GM23338 (cell line): Measurements from ENCODE around the gene RAMACL. TPM values are rescaled to one million over a fixed set of nuclear protein-coding genes. Genes with fewer than 3 reads are reported as not detected.

Experiments used
- CREB1 ChIP-seq: fragments of 250-450 bp; sonication (Bioruptor Pico); IDR thresholded peaks from 2 replicates; pipeline ENCODE4 v1.5.0; 2020; ENCODE audit warnings: low read depth, mild to moderate bottlenecking, moderate library complexity
- CTCF ChIP-seq, 2 experiments: fragments of 200-600 bp in 1 of 2; sonication (generic) in 1 of 2; conservative IDR thresholded peaks; 2 replicates each; pipeline versions ENCODE4 v1.5.1 to v1.6.1; 2016 to 2017; ENCODE audit warnings: antibody characterized with exemption in 2 of 2, low read depth in 2 of 2, mild to moderate bottlenecking in 2 of 2, moderate library complexity in 1 of 2
- EZH2 ChIP-seq: fragments of 200-600 bp; sonication (generic); IDR thresholded peaks from one replicate; pipeline ENCODE4 v1.8.0; 2017; ENCODE audit warnings: antibody characterized with exemption, mild to moderate bottlenecking, low read depth; ENCODE audit not compliant: unreplicated experiment
- EZH2phosphoT487 ChIP-seq: fragments of 200-600 bp; sonication (generic); IDR thresholded peaks from one replicate; pipeline ENCODE4 v1.8.1; 2018; ENCODE audit warnings: antibody characterized with exemption; ENCODE audit not compliant: unreplicated experiment
- NANOG ChIP-seq: IDR thresholded peaks from 2 replicates; pipeline ENCODE4 v1.6.1; 2016; ENCODE audit warnings: antibody characterized with exemption, borderline replicate concordance
- POLR2AphosphoS5 ChIP-seq: IDR thresholded peaks from 2 replicates; pipeline ENCODE4 v1.6.1; 2016; ENCODE audit warnings: antibody characterized with exemption, low read depth
- STAT1 ChIP-seq: IDR thresholded peaks from one replicate; pipeline ENCODE4 v1.6.1; 2016; ENCODE audit warnings: antibody characterized with exemption; ENCODE audit not compliant: unreplicated experiment
- ZNF331 ChIP-seq: fragments of 250-450 bp; sonication (Bioruptor Pico); IDR thresholded peaks from 2 replicates; pipeline ENCODE4 v1.5.0; 2020; ENCODE audit warnings: low read depth, mild to moderate bottlenecking, moderate library complexity
- polyA plus RNA-seq: library from polyadenylated mRNA; unstranded; fragments of >200 nt; fragmentation: Nextera tagmentation; extraction: Ambion mirVana; gene quantifications from 2 replicates; pipeline ENCODE4 v1.2.1, GENCODE V29; 2016
- total RNA-seq: library from RNA; depleted of rRNA; stranded (reverse); fragments of >200 nt; shearing (Covaris generic); gene quantifications from 2 replicates; pipeline ENCODE4 v1.2.3, GENCODE V29; 2014
- TF ChIP-seq, protein P1 (sequence below): fragments of 250-450 bp; sonication (Bioruptor Pico); IDR thresholded peaks from 2 replicates; pipeline ENCODE4 v1.5.0; 2020; ENCODE audit warnings: mild to moderate bottlenecking, moderate library complexity
- TF ChIP-seq, protein P2 (sequence below): IDR thresholded peaks from 2 replicates; pipeline ENCODE4 v1.6.1; 2016; ENCODE audit warnings: antibody characterized with exemption

The RAMACL gene
- total and polyA plus RNA-seq, 2 experiments from 2014 or later: 0.61 to 4.0 TPM

DNA sequence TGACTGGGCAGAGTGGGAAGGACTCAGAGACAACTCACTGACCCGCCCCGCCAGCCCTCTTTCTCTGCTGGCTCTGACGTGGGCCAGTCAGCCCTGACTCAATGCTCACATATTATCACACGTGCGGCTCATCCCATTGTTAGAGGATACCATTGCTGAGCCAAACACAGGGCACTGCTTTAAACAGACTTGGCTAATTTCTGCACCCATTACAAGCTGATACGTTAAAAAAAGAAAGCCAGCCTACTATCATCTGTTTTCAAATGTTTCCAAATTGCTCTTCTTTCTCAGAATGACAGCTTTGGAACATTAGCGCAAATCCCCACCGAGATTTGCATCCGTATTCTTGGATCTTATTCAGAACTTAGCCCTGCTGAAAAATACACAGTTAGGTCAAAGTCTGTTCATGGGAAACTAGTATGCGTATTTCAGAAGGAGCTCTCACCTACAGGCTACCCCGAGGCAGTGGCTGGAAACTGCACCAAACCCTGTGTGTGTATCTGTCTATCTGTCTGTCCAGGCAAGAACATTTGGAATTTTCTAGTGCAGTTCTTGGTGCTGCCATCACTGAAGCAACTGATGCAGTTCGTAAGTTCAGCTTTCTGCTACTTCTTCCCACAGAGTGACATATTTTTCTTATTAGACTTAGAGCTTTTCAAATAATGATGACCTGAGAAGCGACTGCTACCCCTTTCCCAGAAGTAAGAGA lies 32.8 kb downstream of the RAMACL start (continued):
- TF ChIP-seq, protein P1, sequence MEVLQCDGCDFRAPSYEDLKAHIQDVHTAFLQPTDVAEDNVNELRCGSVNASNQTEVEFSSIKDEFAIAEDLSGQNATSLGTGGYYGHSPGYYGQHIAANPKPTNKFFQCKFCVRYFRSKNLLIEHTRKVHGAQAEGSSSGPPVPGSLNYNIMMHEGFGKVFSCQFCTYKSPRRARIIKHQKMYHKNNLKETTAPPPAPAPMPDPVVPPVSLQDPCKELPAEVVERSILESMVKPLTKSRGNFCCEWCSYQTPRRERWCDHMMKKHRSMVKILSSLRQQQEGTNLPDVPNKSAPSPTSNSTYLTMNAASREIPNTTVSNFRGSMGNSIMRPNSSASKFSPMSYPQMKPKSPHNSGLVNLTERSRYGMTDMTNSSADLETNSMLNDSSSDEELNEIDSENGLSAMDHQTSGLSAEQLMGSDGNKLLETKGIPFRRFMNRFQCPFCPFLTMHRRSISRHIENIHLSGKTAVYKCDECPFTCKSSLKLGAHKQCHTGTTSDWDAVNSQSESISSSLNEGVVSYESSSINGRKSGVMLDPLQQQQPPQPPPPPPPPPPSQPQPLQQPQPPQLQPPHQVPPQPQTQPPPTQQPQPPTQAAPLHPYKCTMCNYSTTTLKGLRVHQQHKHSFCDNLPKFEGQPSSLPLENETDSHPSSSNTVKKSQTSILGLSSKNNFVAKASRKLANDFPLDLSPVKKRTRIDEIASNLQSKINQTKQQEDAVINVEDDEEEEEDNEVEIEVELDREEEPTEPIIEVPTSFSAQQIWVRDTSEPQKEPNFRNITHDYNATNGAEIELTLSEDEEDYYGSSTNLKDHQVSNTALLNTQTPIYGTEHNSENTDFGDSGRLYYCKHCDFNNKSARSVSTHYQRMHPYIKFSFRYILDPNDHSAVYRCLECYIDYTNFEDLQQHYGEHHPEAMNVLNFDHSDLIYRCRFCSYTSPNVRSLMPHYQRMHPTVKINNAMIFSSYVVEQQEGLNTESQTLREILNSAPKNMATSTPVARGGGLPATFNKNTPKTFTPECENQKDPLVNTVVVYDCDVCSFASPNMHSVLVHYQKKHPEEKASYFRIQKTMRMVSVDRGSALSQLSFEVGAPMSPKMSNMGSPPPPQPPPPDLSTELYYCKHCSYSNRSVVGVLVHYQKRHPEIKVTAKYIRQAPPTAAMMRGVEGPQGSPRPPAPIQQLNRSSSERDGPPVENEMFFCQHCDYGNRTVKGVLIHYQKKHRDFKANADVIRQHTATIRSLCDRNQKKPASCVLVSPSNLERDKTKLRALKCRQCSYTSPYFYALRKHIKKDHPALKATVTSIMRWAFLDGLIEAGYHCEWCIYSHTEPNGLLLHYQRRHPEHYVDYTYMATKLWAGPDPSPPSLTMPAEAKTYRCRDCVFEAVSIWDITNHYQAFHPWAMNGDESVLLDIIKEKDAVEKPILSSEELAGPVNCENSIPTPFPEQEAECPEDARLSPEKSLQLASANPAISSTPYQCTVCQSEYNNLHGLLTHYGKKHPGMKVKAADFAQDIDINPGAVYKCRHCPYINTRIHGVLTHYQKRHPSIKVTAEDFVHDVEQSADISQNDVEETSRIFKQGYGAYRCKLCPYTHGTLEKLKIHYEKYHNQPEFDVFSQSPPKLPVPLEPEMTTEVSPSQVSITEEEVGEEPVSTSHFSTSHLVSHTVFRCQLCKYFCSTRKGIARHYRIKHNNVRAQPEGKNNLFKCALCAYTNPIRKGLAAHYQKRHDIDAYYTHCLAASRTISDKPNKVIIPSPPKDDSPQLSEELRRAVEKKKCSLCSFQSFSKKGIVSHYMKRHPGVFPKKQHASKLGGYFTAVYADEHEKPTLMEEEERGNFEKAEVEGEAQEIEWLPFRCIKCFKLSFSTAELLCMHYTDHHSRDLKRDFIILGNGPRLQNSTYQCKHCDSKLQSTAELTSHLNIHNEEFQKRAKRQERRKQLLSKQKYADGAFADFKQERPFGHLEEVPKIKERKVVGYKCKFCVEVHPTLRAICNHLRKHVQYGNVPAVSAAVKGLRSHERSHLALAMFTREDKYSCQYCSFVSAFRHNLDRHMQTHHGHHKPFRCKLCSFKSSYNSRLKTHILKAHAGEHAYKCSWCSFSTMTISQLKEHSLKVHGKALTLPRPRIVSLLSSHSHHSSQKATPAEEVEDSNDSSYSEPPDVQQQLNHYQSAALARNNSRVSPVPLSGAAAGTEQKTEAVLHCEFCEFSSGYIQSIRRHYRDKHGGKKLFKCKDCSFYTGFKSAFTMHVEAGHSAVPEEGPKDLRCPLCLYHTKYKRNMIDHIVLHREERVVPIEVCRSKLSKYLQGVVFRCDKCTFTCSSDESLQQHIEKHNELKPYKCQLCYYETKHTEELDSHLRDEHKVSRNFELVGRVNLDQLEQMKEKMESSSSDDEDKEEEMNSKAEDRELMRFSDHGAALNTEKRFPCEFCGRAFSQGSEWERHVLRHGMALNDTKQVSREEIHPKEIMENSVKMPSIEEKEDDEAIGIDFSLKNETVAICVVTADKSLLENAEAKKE (CRISPR knock-in tag): no peak
- TF ChIP-seq CTCF (conservative IDR thresholded peaks at IDR 0.05; ENCODE audit: low read depth in 2 of 2) (no peak), ZNF331 (CRISPR knock-in tag) (no peak), EZH2phosphoT487 (no peak), NANOG (no peak), STAT1 (no peak), POLR2AphosphoS5 (no peak), EZH2 (no peak), CREB1 (CRISPR knock-in tag) (no peak)
- TF ChIP-seq, protein P2, sequence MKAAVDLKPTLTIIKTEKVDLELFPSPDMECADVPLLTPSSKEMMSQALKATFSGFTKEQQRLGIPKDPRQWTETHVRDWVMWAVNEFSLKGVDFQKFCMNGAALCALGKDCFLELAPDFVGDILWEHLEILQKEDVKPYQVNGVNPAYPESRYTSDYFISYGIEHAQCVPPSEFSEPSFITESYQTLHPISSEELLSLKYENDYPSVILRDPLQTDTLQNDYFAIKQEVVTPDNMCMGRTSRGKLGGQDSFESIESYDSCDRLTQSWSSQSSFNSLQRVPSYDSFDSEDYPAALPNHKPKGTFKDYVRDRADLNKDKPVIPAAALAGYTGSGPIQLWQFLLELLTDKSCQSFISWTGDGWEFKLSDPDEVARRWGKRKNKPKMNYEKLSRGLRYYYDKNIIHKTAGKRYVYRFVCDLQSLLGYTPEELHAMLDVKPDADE: no peak
